DMS53 treated with DMSO at 0.1 percent for 48 hours (cell line): ENCODE results near the gene CMIP.

Experiments
- DNase-seq: peaks from one replicate; lab custom pipeline; 2025; ENCODE audit not compliant: unreplicated experiment; lab: John Stamatoyannopoulos, UW

The CMIP gene

GRCh38 chr16:81445966-81446906, 1.6 kb downstream of the CMIP start:
- no peak for DNase-seq

GRCh38 chr16:81446907-81447268, 2.3 kb downstream of the CMIP start:
- DNase-seq: no peak

GRCh38 chr16:81447383-81448101, 2.9 kb downstream of the CMIP start:
- DNase-seq: no peak

- DNase-seq: no peak
Measured at GRCh38 chr16:81448154-81449131, 3.8 kb downstream of the CMIP start.

- no peak for DNase-seq
Measured at GRCh38 chr16:81449241-81449640, 4.6 kb downstream of the CMIP start.

- DNase-seq: no peak
Measured at GRCh38 chr16:81449899-81450608, 5.4 kb downstream of the CMIP start.

GRCh38 chr16:81450783-81451491, 6.3 kb downstream of the CMIP start:
- DNase-seq: no peak

- DNase-seq: no peak
Measured at GRCh38 chr16:81451753-81452680, 7.4 kb downstream of the CMIP start.

GRCh38 chr16:81453091-81453728, 8.6 kb downstream of the CMIP start:
- DNase-seq: no peak

GRCh38 chr16:81454044-81454443, 9.4 kb downstream of the CMIP start:
- no peak for DNase-seq

GRCh38 chr16:81455006-81455405, 10.4 kb downstream of the CMIP start:
- DNase-seq: no peak

- no peak for DNase-seq
Measured at GRCh38 chr16:81455720-81456494, 11.3 kb downstream of the CMIP start.

GRCh38 chr16:81456523-81457325, 12.1 kb downstream of the CMIP start:
- DNase-seq: no peak

- no peak for DNase-seq
Measured at GRCh38 chr16:81457326-81458133, 12.9 kb downstream of the CMIP start.

GRCh38 chr16:81458149-81458669, 13.6 kb downstream of the CMIP start:
- DNase-seq: no peak
